Subcutaneous abdominal adipose tissue (tissue), 5 donors: ENCODE data around the gene SHKBP1.
"Not testable (repeated sequence)": the region's sequence is repeated elsewhere in the genome, so short reads cannot be mapped to it uniquely, and the experiment has no call there.

Experiments
- H3K27ac ChIP-seq: one replicate; pipeline ENCODE4 v1.7.0; 2013; ENCODE audit warnings: low read depth, mild to moderate bottlenecking, inconsistent platforms, low read length, moderate library complexity
- H3K27me3 ChIP-seq, 5 donors: one replicate each; pipeline ENCODE4 v1.7.0; 2013; ENCODE audit warnings: low read length in 5 of 5, inconsistent platforms in 1 of 5; ENCODE audit not compliant: control insufficient read depth in 5 of 5, insufficient read depth in 4 of 5
- H3K36me3 ChIP-seq, 5 donors: one replicate each; pipeline ENCODE4 v1.7.0; 2013; ENCODE audit warnings: low read length in 5 of 5; ENCODE audit not compliant: control insufficient read depth in 5 of 5, insufficient read depth in 5 of 5
- H3K4me1 ChIP-seq, 5 donors: one replicate each; pipeline ENCODE4 v1.7.0; 2013; ENCODE audit warnings: low read length in 5 of 5, mild to moderate bottlenecking in 3 of 5, moderate library complexity in 1 of 5; ENCODE audit not compliant: control insufficient read depth in 5 of 5, insufficient read depth in 5 of 5
- H3K4me3 ChIP-seq, 5 donors: one replicate each; pipeline ENCODE4 v1.7.0; 2013; ENCODE audit warnings: low read length in 5 of 5, low read depth in 1 of 5
- H3K9ac ChIP-seq, 5 donors: one replicate each; pipeline ENCODE4 v1.7.0; 2013; ENCODE audit warnings: low read length in 5 of 5, mild to moderate bottlenecking in 4 of 5, moderate library complexity in 3 of 5
- H3K9me3 ChIP-seq, 5 donors: one replicate each; pipeline ENCODE4 v1.7.0; 2013; ENCODE audit warnings: low read length in 5 of 5; ENCODE audit not compliant: control insufficient read depth in 5 of 5
- donor health status: healthy.
- donor health status: healthy.
- donor health status: healthy.
- donor health status: healthy.
- donor health status: healthy.

SHKBP1 gene

DNA sequence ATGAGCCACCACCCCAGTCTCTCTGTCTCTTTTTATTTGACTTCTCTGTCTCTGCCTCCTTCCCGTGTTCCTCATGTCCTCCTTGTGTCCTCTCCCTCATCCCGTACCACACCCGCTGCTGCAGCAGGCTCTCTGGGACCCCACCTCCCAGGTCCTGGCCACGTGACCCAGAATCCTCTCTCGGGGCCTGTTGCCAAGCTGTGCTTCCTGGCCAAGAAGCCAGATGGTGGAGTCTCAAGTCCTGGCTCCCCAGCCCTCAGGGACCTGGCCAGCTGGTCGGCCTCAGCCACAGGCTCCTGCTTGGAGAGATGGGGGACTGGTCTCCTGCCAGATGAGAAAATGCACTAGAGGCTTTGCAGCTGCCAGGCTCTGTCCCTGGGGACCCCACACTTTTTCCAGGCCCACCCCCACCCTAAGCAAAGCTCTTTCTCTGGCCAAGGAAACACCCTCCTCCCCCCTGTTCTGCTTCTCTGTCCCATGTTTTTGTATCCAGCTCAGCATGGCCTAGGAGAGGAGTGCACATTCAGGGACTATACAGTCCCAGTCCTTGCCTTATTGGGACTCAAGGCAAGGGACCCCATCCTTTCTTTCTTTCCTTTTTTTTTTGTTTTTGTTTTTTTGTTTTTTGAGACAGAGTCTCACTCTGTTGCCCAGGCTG is 34.3 kb upstream of the SHKBP1 start:
- peaks cover 0 to 11% (median 9%) of the 10 kb centered on the region in 5 donors for H3K4me1 ChIP-seq
- H3K36me3 ChIP-seq, result no peaks in the 10 kb centered on the region
- H3K27me3 ChIP-seq, result no peaks in the 10 kb centered on the region
- H3K9ac ChIP-seq, result no peak overlapping the region
- no peaks in the 10 kb centered on the region for H3K9me3 ChIP-seq
- no peak overlapping the region for H3K27ac ChIP-seq
- H3K4me3 ChIP-seq, result no peak overlapping the region

GRCh38 chr19:40543029-40543597 is 33.6 kb upstream of the SHKBP1 start:
- no peak overlapping the region for H3K4me3 ChIP-seq
- no peaks in the 10 kb centered on the region for H3K36me3 ChIP-seq
- no peak overlapping the region for H3K9ac ChIP-seq
- H3K27me3 ChIP-seq, result no peaks in the 10 kb centered on the region
- H3K9me3 ChIP-seq, result no peaks in the 10 kb centered on the region
- peaks cover 0 to 11% (median 9%) of the 10 kb centered on the region in 5 donors for H3K4me1 ChIP-seq
- no peak overlapping the region for H3K27ac ChIP-seq

DNA sequence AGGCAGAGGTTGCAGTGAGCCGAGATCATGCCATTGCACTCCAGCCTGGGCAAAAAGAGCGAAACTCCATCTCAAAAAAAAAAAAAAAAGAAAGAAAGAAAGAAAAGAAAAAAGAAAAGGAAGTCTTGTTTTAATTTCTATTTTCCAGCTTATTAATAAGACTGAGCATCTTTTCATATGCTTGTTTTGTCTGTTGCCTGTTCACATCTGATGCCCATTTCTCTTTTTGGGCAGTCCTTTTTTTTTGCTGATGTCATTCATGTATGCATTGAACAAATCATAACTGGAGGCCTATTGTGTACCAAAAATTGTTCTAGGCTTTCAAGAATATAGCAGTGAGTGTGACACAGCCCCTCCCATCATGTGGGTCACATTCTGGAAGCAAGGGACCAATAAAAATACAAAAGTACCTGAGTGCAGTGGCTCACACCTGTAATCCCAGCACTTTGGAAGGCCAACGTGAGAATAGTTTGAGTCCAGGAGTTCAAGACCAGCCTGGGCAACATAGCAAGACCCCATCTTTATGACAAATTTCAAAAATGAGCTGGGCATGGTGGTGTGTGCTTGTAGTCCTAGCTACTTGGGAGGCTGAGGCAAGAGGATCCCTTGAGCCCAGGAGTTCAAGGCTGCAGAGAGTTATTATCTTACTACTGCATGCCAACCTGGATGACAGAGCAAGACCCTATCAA is 30.4 kb upstream of the SHKBP1 start:
- Histone ChIP-seq H3K27me3 (peaks cover 0 to 18% (median 10%) of the 10 kb centered on the region in 5 donors), H3K4me1 (peaks cover 0 to 13% (median 12%) of the 10 kb centered on the region in 5 donors)
- not testable (repeated sequence) for H3K9me3 ChIP-seq, H3K27ac ChIP-seq, H3K9ac ChIP-seq, H3K36me3 ChIP-seq, H3K4me3 ChIP-seq

- H3K9me3 ChIP-seq, H3K9ac ChIP-seq, H3K4me3 ChIP-seq, H3K36me3 ChIP-seq, H3K27ac ChIP-seq: not testable (repeated sequence)
- Histone ChIP-seq H3K27me3 (peaks cover 0 to 18% (median 10%) of the 10 kb centered on the region in 5 donors), H3K4me1 (peaks cover 0 to 12% (median 10%) of the 10 kb centered on the region in 5 donors)
These were observed 29.5 kb upstream of the SHKBP1 start for GRCh38 chr19:40547190-40547589.

DNA sequence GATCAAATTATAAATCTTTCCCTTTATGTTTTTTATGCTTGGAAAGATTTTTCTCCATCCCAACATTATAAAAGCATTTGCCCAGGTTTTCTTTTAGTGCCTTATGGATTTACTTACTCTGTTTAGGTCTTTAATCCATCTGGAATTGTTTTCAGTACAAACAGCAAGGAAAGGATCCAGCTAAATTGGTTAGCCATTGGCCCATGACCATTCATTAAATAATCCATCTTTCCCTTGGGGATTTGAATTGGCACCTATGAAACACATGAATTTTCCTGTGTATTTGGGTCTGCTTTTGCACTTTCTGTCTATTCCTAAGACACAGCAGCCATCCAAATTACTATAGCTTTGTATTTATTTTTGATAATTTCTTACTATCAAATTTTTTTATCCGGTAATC is 28.8 kb upstream of the SHKBP1 start:
- Histone ChIP-seq H3K27me3 (peaks cover 0 to 20% (median 14%) of the 10 kb centered on the region in 5 donors), H3K27ac (no peak overlapping the region), H3K9me3 (no peaks in the 10 kb centered on the region), H3K4me3 (no peak overlapping the region), H3K36me3 (no peaks in the 10 kb centered on the region), H3K9ac (no peak overlapping the region), H3K4me1 (peaks cover 0 to 6% (median 5%) of the 10 kb centered on the region in 5 donors)

DNA sequence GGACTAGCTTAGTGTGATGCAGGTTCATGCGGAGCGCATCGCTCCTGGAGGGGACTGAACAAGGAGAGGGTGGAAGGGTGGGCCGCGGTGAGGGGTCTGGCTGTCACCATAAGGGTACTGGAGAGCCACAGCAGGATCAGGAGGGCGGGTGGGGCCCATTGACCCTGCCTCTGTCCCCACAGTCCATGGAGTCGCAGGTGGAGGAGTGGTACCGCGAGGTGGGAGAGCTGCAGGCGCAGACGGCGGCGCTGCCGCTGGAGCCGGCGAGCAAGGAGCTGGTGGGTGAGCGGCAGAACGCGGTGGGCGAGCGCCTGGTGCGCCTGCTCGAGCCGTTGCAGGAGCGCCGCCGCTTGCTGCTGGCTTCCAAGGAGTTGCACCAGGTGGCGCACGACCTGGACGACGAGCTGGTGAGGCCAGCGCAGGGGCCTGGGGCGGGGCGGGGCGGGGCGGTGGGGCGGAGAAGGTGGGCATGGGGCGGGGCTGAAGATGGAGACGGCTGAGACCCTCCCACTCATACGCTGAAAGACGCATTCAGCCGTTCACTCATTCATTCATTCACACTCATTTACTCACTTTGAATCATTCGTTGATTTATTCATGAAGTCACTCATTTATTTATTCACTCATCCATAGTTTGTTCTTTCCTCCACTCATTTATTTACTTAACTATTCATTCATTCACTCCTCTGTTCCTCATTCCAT is 27.5 kb upstream of the SHKBP1 start:
- Histone ChIP-seq H3K36me3 (no peaks in the 10 kb centered on the region), H3K9ac (no peak overlapping the region), H3K9me3 (no peaks in the 10 kb centered on the region), H3K4me3 (no peak overlapping the region), H3K27ac (no peak overlapping the region), H3K4me1 (peaks cover 0 to 4% (median 4%) of the 10 kb centered on the region in 5 donors), H3K27me3 (peaks cover 8 to 34% (median 26%) of the 10 kb centered on the region in 5 donors)

- no peak overlapping the region for H3K9ac ChIP-seq
- peaks cover 0 to 6% (median 4%) of the 10 kb centered on the region in 5 donors for H3K4me1 ChIP-seq
- H3K9me3 ChIP-seq, result no peaks in the 10 kb centered on the region
- H3K36me3 ChIP-seq, result no peaks in the 10 kb centered on the region
- H3K27me3 ChIP-seq, result peaks cover 16 to 42% (median 34%) of the 10 kb centered on the region in 5 donors
- no peak overlapping the region for H3K27ac ChIP-seq
- H3K4me3 ChIP-seq, result no peak overlapping the region
These were observed 25.7 kb upstream of the SHKBP1 start for GRCh38 chr19:40550951-40551350.

DNA sequence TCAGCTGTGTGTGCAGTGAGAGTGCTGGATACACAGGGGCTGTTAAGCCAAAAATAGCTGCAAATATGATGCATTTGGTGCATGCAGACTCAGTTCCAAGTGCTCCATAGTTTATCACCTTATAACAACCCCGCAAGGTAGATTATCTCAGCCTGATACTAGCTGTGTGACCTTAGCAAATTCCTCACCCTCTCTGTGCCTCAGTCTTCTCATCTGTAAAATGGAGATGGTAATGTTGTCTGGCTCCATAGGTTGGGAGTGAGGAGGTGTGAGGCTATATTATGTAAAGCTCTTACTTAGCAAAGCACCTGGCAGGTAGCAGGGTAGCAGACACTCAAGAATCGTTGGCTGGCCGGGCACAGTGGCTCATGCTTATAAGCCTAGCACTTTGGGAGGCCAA is 23.8 kb upstream of the SHKBP1 start:
- Histone ChIP-seq H3K27ac (no peak overlapping the region), H3K4me3 (no peak overlapping the region), H3K9me3 (no peaks in the 10 kb centered on the region), H3K27me3 (peaks cover 16 to 42% (median 34%) of the 10 kb centered on the region in 5 donors), H3K9ac (no peak overlapping the region), H3K4me1 (peaks cover 0 to 6% (median 4%) of the 10 kb centered on the region in 5 donors), H3K36me3 (no peaks in the 10 kb centered on the region)

DNA sequence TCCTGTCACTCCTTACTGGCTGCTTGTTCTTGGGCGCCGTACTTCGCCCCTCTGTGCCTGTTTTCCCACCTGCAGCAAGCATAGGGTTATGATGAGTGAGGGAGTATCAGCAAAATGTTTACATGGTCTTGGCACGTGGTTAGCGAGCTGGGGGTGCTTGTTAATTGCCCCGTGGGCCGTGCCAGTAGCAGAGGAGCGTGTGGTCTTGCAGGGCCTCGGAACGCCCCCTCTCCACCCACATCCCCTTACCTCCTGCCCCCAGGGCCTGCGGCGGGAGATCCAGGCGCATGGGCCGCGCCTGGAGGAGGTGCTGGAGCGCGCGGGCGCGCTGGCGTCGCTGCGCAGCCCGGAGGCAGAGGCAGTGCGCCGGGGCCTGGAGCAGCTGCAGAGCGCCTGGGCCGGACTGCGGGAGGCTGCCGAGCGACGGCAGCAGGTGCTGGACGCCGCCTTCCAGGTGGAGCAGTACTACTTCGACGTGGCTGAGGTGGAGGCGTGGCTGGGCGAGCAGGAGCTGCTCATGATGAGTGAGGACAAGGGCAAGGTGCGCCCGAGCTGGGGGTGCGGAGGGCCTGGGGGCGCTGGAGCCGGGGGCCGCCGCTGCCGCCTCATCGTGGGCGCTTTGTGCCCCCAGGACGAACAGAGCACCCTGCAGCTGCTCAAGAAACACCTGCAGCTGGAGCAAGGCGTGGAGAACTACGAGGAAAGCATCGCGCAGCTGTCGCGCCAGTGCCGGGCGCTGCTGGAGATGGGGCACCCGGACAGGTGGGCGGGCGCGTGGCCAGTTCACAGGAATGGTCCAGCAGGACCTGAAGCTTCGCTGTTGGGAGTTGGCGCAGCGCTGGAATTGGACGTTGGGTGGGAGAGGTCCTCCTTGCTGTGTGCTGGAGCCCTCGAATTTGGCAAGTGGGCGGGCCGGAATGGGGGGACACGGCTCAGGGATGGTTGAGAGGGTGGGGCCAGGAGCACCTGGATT is 22.5 kb upstream of the SHKBP1 start:
- H3K4me1 ChIP-seq, result peaks cover 0 to 3% (median under 1%) of the 10 kb centered on the region in 5 donors
- peaks cover 16 to 36% (median 33%) of the 10 kb centered on the region in 5 donors for H3K27me3 ChIP-seq

More for the DNA sequence above, 22.5 kb upstream of the SHKBP1 start:
- H3K4me3 ChIP-seq, result no peak overlapping the region
- no peaks in the 10 kb centered on the region for H3K36me3 ChIP-seq
- H3K9ac ChIP-seq, result no peak overlapping the region
- H3K27ac ChIP-seq, result no peak overlapping the region
- H3K9me3 ChIP-seq, result no peaks in the 10 kb centered on the region
